Adrenal gland (tissue), 12 donors: Measurements from ENCODE around the gene AGO1. TPM values are rescaled to one million over a fixed set of nuclear protein-coding genes. Genes with fewer than 3 reads are reported as not detected.
A peak's percentile ranks its signal among the peaks of the same experiment; 100 is the strongest.

Experiments used
- DNase-seq, 7 donors: peaks; one replicate each; pipeline ENCODE4 v3.0.0-alpha.2; 2019 to 2020
- H3K27ac ChIP-seq, 5 donors: fragments of 200-600 bp; sonication (generic) in 4 of 5; 1 replicate in 3 of 5; 2 replicates in 2 of 5; pipeline versions ENCODE4 v1.5.1 to v1.8.0; 2016 to 2020; ENCODE audit warnings: mild to moderate bottlenecking in 1 of 5
- H3K27me3 ChIP-seq: fragments of 200-600 bp; 2 replicates; pipeline ENCODE4 v1.8.0; 2021
- H3K36me3 ChIP-seq, 2 donors: fragments of 200-600 bp; replicated peaks in 1 of 2; 1 replicate in 1 of 2; 2 replicates in 1 of 2; pipeline versions ENCODE4 v1.5.1 to v1.8.0; 2018 to 2022
- H3K4me1 ChIP-seq, 2 donors: fragments of 200-600 bp; replicated peaks in 1 of 2; 1 replicate in 1 of 2; 2 replicates in 1 of 2; pipeline versions ENCODE4 v1.5.1 to v1.8.0; 2018 to 2021
- H3K4me3 ChIP-seq, 4 donors: fragments of 200-600 bp; sonication (generic) in 3 of 4; one replicate each; pipeline ENCODE4 v1.5.1; 2016 to 2018
- H3K9me3 ChIP-seq, 3 donors: fragments of 200-600 bp; sonication (generic) in 1 of 3; replicated peaks in 1 of 3; 1 replicate in 2 of 3; 2 replicates in 1 of 3; pipeline versions ENCODE4 v1.5.1 to v1.8.0; 2016 to 2021
- CTCF ChIP-seq, 6 experiments: fragments of 450-650 bp in 4 of 6; fragments of 200-600 bp in 2 of 6; sonication (generic) in 1 of 6; IDR thresholded peaks; 1 replicate in 5 of 6; 2 replicates in 1 of 6; pipeline versions ENCODE4 v1.5.1 to v1.8.0; 2016 to 2021; ENCODE audit warnings: antibody characterized with exemption in 6 of 6, mild to moderate bottlenecking in 2 of 6, moderate library complexity in 1 of 6
- POLR2A ChIP-seq, 2 donors: fragments of 450-650 bp; IDR thresholded peaks; one replicate each; pipeline ENCODE4 v1.6.1; 2017; ENCODE audit warnings: antibody characterized with exemption in 2 of 2, mild to moderate bottlenecking in 2 of 2, moderate library complexity in 1 of 2
- WGBS, 4 donors: extraction: QIAGEN DNeasy Blood & Tissue Kit in 2 of 4; methylation state at CpG; one replicate each; pipeline versions ENCODE4 v1.1.5 to v1.1.7; 2013 to 2017; 5-methylcytosine and 5-hydroxymethylcytosine counted together
- intact Hi-C, 2 donors: fragments of 100-400 bp; cut with DNase I; formaldehyde crosslinking; loops; one replicate each; pipeline versions ENCODE4 v1.14.1 to v1.15.0; 2022 to 2023
- polyA plus RNA-seq, 3 donors: library from polyadenylated mRNA; stranded (reverse); fragments of 200-250 nt in 2 of 3; fragments of 350-450 nt in 1 of 3; fragmentation: Illumina TruSeq in 1 of 3; extraction: RNeasy Lipid Tissue Mini Kit (QIAGEN cat#74804) in 1 of 3; gene quantifications; one replicate each; pipeline ENCODE4 v1.2.3, GENCODE V29; 2013 to 2014
- total RNA-seq, 9 donors: library from RNA; depleted of rRNA in 4 of 9; stranded (reverse); fragments of >200 nt in 4 of 9; fragments of 120-200 nt in 1 of 9; fragmentation: NEBNext Ultra II Directional in 1 of 9; extraction: Animal tissue kit (Norgen Biotek cat#: 25700) in 1 of 9; gene quantifications; one replicate each; pipeline versions ENCODE4 v1.1.0 to v1.2.4, GENCODE V29; 2013 to 2023
- donor health status: healthy with polysubstance abuse.
- donor health status: Bipolar disorder and iron deficiency.
- donor health status: DM: yes; HTN: yes; CAD: no.
- donor health status: DM: no; HTN: no; CAD: no.
- donor health status: DM: no; HTN: no; CAD: no.
- donor health status: DM: yes; HTN: yes; CAD: no.

The AGO1 gene
- total and polyA plus RNA-seq, 12 donors, result 4.5 to 51.1 (median 33.8) TPM

GRCh38 chr1:35860696-35861095 is 22.3 kb upstream of the AGO1 start:
- 70 to 74% (median 71%) methylated on average over 3 of the region's 3 CpGs for WGBS, 4 donors
- peaks cover 0 to 12% of the 10 kb centered on the region in 2 donors for H3K4me1 ChIP-seq
- DNase-seq, result no peak
- H3K27me3 ChIP-seq, result no peaks in the 10 kb centered on the region
- no peak overlapping the region for H3K4me3 ChIP-seq
- H3K36me3 ChIP-seq, result no peaks in the 10 kb centered on the region
- H3K27ac ChIP-seq, result no peak overlapping the region
- H3K9me3 ChIP-seq, result no peaks in the 10 kb centered on the region
- TF ChIP-seq POLR2A (IDR thresholded peaks at IDR 0.05) (no peak), CTCF (IDR thresholded peaks at IDR 0.05) (no peak)
- intact Hi-C loops, result no loop called here

GRCh38 chr1:35863136-35863535 is 19.9 kb upstream of the AGO1 start:
- no peak for DNase-seq
- WGBS, 4 donors, result 91 to 94% (median 92%) methylated on average over 1 of the region's 1 CpG
- no peak for TF ChIP-seq CTCF (IDR thresholded peaks at IDR 0.05)
- TF ChIP-seq POLR2A (IDR thresholded peaks at IDR 0.05), result no peak
- Histone ChIP-seq H3K36me3 (no peaks in the 10 kb centered on the region), H3K4me3 (no peak overlapping the region), H3K27ac (no peak overlapping the region), H3K27me3 (no peaks in the 10 kb centered on the region), H3K4me1 (peaks cover 0 to 12% of the 10 kb centered on the region in 2 donors), H3K9me3 (no peaks in the 10 kb centered on the region)
- intact Hi-C loops, result no loop called here

- WGBS, 4 donors, result 13 to 27% (median 25%) methylated on average over 3 of the region's 3 CpGs
- intact Hi-C loops, result no loop called here
- H3K9me3 ChIP-seq, result no peaks in the 10 kb centered on the region
- TF ChIP-seq POLR2A (IDR thresholded peaks at IDR 0.05) (no peak), CTCF (IDR thresholded peaks at IDR 0.05) (no peak)
- no peak overlapping the region for H3K4me3 ChIP-seq
- no peaks in the 10 kb centered on the region for H3K36me3 ChIP-seq
- H3K4me1 ChIP-seq, result peaks cover 0 to 12% of the 10 kb centered on the region in 2 donors
- no peaks in the 10 kb centered on the region for H3K27me3 ChIP-seq
- peak in 1 of 7 donors; percentile 21 for DNase-seq
- peak overlapping the region in 4 of 5 donors; percentile 16 to 43 (median 38) for H3K27ac ChIP-seq
Measured at GRCh38 chr1:35863881-35864625, 19.0 kb upstream of the AGO1 start.

- H3K27ac ChIP-seq, result peak overlapping the region in 2 of 5 donors; percentile 23 to 42
- H3K27me3 ChIP-seq, result no peaks in the 10 kb centered on the region
- H3K9me3 ChIP-seq, result no peaks in the 10 kb centered on the region
- H3K4me3 ChIP-seq, result no peak overlapping the region
- WGBS, 4 donors, result 65 to 83% (median 77%) methylated on average over 3 to 5 of the region's 5 CpGs
- H3K4me1 ChIP-seq, result peaks cover 0 to 12% of the 10 kb centered on the region in 2 donors
- H3K36me3 ChIP-seq, result no peaks in the 10 kb centered on the region
- TF ChIP-seq CTCF (IDR thresholded peaks at IDR 0.05) (no peak), POLR2A (IDR thresholded peaks at IDR 0.05) (no peak)
- intact Hi-C loops, result no loop called here
- DNase-seq, result no peak
Measured at GRCh38 chr1:35864813-35865212, 18.2 kb upstream of the AGO1 start.
